ENCODE data around the gene SDHAF1.
A peak's percentile ranks its signal among the peaks of the same experiment; 100 is the strongest.

SDHAF1 gene

DNA sequence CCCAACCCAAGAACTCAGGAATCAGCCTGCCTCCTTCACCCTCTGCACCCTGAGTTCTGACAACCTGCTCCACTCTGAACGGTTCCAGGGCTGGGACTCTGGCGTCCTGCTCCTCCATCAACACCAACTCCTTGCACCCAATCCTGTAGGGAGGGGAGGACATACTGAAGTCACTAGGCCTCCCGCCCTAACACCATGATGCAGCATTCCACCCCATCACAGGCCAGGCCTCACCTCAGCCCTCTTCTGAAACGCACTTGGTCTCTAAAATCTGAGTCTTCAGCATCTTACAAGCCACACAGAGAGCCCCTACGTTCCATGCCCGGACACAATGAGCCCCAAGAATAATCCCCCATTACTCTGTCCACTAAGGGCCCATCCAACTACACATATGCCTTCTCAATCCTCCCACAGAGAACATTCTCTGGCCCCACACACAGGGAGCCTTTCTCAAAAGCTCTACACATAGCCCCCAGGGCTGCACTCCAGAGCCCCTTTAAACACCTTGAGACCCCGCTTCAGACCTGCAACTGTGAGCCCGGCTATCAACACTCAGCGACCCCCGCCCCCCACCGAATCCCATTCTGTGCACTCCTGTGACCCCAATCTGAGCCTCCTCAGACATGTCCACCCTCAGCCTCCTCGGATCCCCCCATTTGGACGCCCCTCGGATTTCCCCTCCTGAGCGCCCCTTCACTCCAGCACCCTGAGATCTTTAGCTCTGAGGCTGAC is 18.5 kb downstream of the SDHAF1 start:
- H3K4me3 ChIP-seq (ENCODE audit: low read length) = peak overlapping the region; percentile 91
- no peak for DNase-seq
- H3K9ac ChIP-seq (ENCODE audit: low read length) = peak overlapping the region; percentile 93
- H2BK120ac ChIP-seq (ENCODE audit: low read depth, low read length) = no peak overlapping the region
- H2AK5ac ChIP-seq (ENCODE audit: low read length) = peak overlapping the region; percentile 56
- H3K27ac ChIP-seq (ENCODE audit: low read depth, low read length) = no peak overlapping the region
- peak overlapping the region; percentile 41 for H3K18ac ChIP-seq (ENCODE audit: low read length)
- H2BK5ac ChIP-seq (ENCODE audit: low read length) = no peak overlapping the region
- no peak overlapping the region for H4K5ac ChIP-seq (ENCODE audit: low read length)
- H3K79me1 ChIP-seq (ENCODE audit: low read length) = peaks cover 11% of the 10 kb centered on the region
- peaks cover 3% of the 10 kb centered on the region for H3K4me1 ChIP-seq (ENCODE audit: control insufficient read depth, low read depth, low read length)
- WGBS (ENCODE audit: extremely low coverage, insufficient coverage, low lambda C conversion rate) = no CpG with 5 or more reads among the region's 15 CpGs
- H3K4ac ChIP-seq (ENCODE audit: low read depth, low read length) = peak overlapping the region; percentile 66
- no peaks in the 10 kb centered on the region for H3K27me3 ChIP-seq (ENCODE audit: insufficient read depth, low read length, poor library complexity)
- no peak overlapping the region for H2BK15ac ChIP-seq (replicated peaks; ENCODE audit: low read depth)
- H3K4me2 ChIP-seq (ENCODE audit: low read length) = peak overlapping the region; percentile 44
- H3K23ac ChIP-seq (ENCODE audit: low read length) = no peak overlapping the region
- H3K79me2 ChIP-seq (ENCODE audit: control insufficient read depth, insufficient read depth, low read length) = peaks cover 2% of the 10 kb centered on the region
- H4K8ac ChIP-seq (ENCODE audit: low read depth, low read length) = no peak overlapping the region
- peak overlapping the region; percentile 90 for H3K56ac ChIP-seq (ENCODE audit: low read length)
- no peaks in the 10 kb centered on the region for H3K36me3 ChIP-seq (ENCODE audit: control insufficient read depth, insufficient read depth, low read length)

DNA sequence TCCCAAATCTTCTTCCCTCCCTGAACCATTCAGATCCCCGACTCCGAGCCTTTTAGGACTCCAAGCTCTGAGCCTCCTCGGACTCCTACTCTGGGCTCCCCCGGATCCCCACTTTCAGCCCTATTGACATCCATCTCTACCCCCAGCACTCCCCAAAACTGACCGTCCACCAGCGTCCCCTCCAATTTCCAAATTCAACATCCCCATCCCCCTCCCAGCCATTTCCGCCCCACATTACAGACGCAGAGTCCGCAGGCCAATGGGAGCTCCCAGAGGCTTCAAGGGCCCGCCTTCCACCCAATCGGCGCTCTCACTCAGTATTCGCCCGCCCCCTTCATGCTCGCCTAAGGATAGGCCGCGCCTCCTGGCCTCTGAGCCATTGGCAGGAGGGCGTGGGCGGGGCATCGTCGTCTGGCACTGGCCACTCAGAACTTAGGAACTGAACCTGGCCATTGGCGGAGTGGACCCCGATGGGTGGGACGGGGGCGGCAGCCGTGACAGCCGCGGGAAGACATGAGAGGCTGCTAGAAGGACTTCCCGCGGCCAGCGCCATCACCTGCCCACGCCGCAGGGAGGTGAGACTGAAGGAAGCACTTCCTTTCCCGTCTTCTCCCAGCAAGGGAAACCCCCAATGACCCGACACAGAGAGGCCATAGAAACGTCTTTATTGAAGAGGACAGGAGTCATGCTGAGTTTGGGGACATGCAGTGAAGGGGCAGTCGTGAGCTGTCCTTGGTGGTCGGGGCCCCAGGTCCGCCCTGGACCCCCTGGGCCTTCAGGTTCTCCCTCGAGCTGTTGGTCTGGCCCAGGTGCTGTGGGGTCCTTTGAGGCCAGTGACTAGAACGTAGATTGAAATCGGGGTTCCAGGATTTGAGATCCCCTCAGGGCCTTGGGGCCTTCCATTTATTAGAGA is 19.3 kb downstream of the SDHAF1 start, which contains the start of gene ALKBH6:
Gene ALKBH6, minus strand, starts transcription at position 202 of the 913 bp plus-strand sequence. CDS start 816 bp downstream, outside the sequence.
- peak within 1 kb of the TSS; percentile 28 for H2BK5ac ChIP-seq (ENCODE audit: low read length)
- peak; percentile 99 for DNase-seq
- peak within 1 kb of the TSS; percentile 91 for H3K4me3 ChIP-seq (ENCODE audit: low read length)
- peaks cover 11% of the 10 kb centered on the region for H3K79me1 ChIP-seq (ENCODE audit: low read length)
- peaks cover 3% of the 10 kb centered on the region for H3K4me1 ChIP-seq (ENCODE audit: control insufficient read depth, low read depth, low read length)
- H4K8ac ChIP-seq (ENCODE audit: low read depth, low read length) = no peak within 1 kb of the TSS
- peak within 1 kb of the TSS; percentile 51 for H3K23ac ChIP-seq (ENCODE audit: low read length)
- H3K4me2 ChIP-seq (ENCODE audit: low read length) = peak within 1 kb of the TSS; percentile 89
- no peak within 1 kb of the TSS for H2BK120ac ChIP-seq (ENCODE audit: low read depth, low read length)
- H2AK5ac ChIP-seq (ENCODE audit: low read length) = peak within 1 kb of the TSS; percentile 56
- peaks cover 2% of the 10 kb centered on the region for H3K79me2 ChIP-seq (ENCODE audit: control insufficient read depth, insufficient read depth, low read length)
- H4K5ac ChIP-seq (ENCODE audit: low read length) = no peak within 1 kb of the TSS
- no peaks in the 10 kb centered on the region for H3K36me3 ChIP-seq (ENCODE audit: control insufficient read depth, insufficient read depth, low read length)
- no peak within 1 kb of the TSS for H3K27ac ChIP-seq (ENCODE audit: low read depth, low read length)
- H3K9ac ChIP-seq (ENCODE audit: low read length) = peak within 1 kb of the TSS; percentile 93
- H3K18ac ChIP-seq (ENCODE audit: low read length) = peak within 1 kb of the TSS; percentile 41
- peak within 1 kb of the TSS; percentile 90 for H3K56ac ChIP-seq (ENCODE audit: low read length)
- H3K4ac ChIP-seq (ENCODE audit: low read depth, low read length) = peak within 1 kb of the TSS; percentile 66
- H3K27me3 ChIP-seq (ENCODE audit: insufficient read depth, low read length, poor library complexity) = no peaks in the 10 kb centered on the region
- no peak within 1 kb of the TSS for H2BK15ac ChIP-seq (replicated peaks; ENCODE audit: low read depth)
- WGBS (ENCODE audit: extremely low coverage, insufficient coverage, low lambda C conversion rate) = no CpG with 5 or more reads among the region's 42 CpGs

DNA sequence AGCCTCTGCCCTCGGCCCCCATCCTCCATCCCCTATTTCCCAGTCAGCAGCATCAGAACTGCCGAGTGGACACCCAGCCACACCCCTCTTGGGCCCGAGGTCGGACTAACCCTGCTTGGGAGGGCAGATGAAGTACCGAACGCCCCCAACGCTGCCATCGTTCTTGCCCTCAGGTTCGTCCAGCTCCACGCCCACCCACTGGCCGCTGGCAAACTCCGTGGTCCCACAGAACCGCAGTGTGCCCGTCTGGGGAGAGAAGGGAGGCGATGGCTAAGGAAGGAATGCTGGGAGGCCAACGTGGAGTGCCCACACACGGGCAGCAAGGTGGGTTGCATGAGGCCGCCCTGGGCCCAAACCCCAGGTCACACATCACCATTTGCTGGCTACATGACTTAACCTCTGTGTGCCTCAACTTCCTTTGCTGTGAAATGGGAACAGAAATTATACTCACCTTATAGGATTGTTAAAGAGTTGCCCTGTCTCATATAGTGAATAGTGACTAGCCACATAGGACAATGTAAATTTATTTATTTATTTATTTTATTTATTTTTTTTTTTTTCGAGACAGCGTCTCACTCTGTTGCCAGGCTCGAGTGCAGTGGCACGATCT is 24.2 kb downstream of the SDHAF1 start:
- Histone ChIP-seq H2AK5ac (ENCODE audit: low read length) (no peak overlapping the region), H3K27ac (ENCODE audit: low read depth, low read length) (no peak overlapping the region), H3K79me1 (ENCODE audit: low read length) (peaks cover 2% of the 10 kb centered on the region), H3K4ac (ENCODE audit: low read depth, low read length) (no peak overlapping the region), H4K5ac (ENCODE audit: low read length) (no peak overlapping the region), H3K18ac (ENCODE audit: low read length) (no peak overlapping the region), H4K8ac (ENCODE audit: low read depth, low read length) (no peak overlapping the region), H3K4me1 (ENCODE audit: control insufficient read depth, low read depth, low read length) (no peaks in the 10 kb centered on the region), H3K27me3 (ENCODE audit: insufficient read depth, low read length, poor library complexity) (no peaks in the 10 kb centered on the region), H3K56ac (ENCODE audit: low read length) (no peak overlapping the region), H2BK5ac (ENCODE audit: low read length) (no peak overlapping the region), H3K4me3 (ENCODE audit: low read length) (no peak overlapping the region), H2BK15ac (replicated peaks; ENCODE audit: low read depth) (no peak overlapping the region), H3K36me3 (ENCODE audit: control insufficient read depth, insufficient read depth, low read length) (peaks cover 2% of the 10 kb centered on the region), H3K23ac (ENCODE audit: low read length) (no peak overlapping the region), H3K4me2 (ENCODE audit: low read length) (no peak overlapping the region), H2BK120ac (ENCODE audit: low read depth, low read length) (no peak overlapping the region), H3K79me2 (ENCODE audit: control insufficient read depth, insufficient read depth, low read length) (no peaks in the 10 kb centered on the region), H3K9ac (ENCODE audit: low read length) (no peak overlapping the region)
- DNase-seq = no peak
- no CpG with 5 or more reads among the region's 22 CpGs for WGBS (ENCODE audit: extremely low coverage, insufficient coverage, low lambda C conversion rate)

DNA sequence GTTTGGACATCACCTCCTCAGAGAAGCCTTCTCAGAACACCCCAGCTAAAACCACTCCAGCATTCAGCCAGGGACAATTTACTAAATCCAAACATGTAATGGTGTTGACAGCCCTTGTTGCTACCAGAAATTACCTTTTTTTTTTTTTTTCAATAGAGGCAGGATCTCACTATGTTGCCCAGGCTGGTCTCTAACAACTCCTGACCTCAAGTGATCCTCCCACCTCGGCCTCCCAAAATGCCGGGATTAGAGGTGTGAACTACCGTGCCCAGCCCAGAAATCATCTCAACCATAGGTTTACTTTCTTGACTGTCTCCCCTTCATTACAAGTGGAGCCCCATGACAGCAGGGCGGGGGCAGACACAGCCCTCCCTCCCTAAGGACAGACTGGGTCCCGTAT is 28.4 kb downstream of the SDHAF1 start:
- Histone ChIP-seq H3K36me3 (ENCODE audit: control insufficient read depth, insufficient read depth, low read length) (peaks cover 2% of the 10 kb centered on the region), H3K4me1 (ENCODE audit: control insufficient read depth, low read depth, low read length) (no peaks in the 10 kb centered on the region), H3K27me3 (ENCODE audit: insufficient read depth, low read length, poor library complexity) (no peaks in the 10 kb centered on the region), H2AK5ac (ENCODE audit: low read length) (no peak overlapping the region), H4K5ac (ENCODE audit: low read length) (no peak overlapping the region), H3K4me2 (ENCODE audit: low read length) (no peak overlapping the region), H2BK120ac (ENCODE audit: low read depth, low read length) (no peak overlapping the region), H3K56ac (ENCODE audit: low read length) (no peak overlapping the region), H4K8ac (ENCODE audit: low read depth, low read length) (no peak overlapping the region), H3K4ac (ENCODE audit: low read depth, low read length) (no peak overlapping the region), H3K79me2 (ENCODE audit: control insufficient read depth, insufficient read depth, low read length) (no peaks in the 10 kb centered on the region), H3K27ac (ENCODE audit: low read depth, low read length) (no peak overlapping the region), H3K18ac (ENCODE audit: low read length) (no peak overlapping the region), H3K79me1 (ENCODE audit: low read length) (no peaks in the 10 kb centered on the region), H3K23ac (ENCODE audit: low read length) (no peak overlapping the region), H2BK15ac (replicated peaks; ENCODE audit: low read depth) (no peak overlapping the region), H3K4me3 (ENCODE audit: low read length) (no peak overlapping the region), H3K9ac (ENCODE audit: low read length) (no peak overlapping the region), H2BK5ac (ENCODE audit: low read length) (no peak overlapping the region)
- WGBS (ENCODE audit: extremely low coverage, insufficient coverage, low lambda C conversion rate) = no CpG with 5 or more reads among the region's 5 CpGs
- no peak for DNase-seq

DNA sequence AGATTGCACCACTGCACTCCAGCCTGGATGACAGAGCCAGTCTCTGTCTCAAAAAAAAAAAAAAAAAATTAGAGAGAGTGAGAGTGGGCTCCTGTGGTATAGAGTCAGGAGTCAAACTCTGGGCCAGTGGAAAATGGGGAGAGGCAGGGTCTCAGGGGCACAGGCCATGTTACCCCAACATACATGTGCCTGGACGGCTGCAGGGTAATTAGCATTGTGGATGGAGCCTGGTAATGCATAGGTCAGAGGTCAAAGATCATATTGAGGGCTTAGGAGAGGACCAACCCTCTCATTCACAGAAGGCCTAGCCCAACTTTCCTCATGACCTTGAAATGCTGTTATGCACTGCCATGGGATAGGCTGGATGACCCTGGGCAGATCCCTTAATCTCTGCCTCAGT is 30.6 kb downstream of the SDHAF1 start:
- Histone ChIP-seq H2BK5ac (ENCODE audit: low read length) (no peak overlapping the region), H3K27me3 (ENCODE audit: insufficient read depth, low read length, poor library complexity) (no peaks in the 10 kb centered on the region), H3K4me3 (ENCODE audit: low read length) (no peak overlapping the region), H3K4me2 (ENCODE audit: low read length) (no peak overlapping the region), H2BK120ac (ENCODE audit: low read depth, low read length) (no peak overlapping the region), H3K9ac (ENCODE audit: low read length) (no peak overlapping the region), H3K27ac (ENCODE audit: low read depth, low read length) (no peak overlapping the region), H3K36me3 (ENCODE audit: control insufficient read depth, insufficient read depth, low read length) (peaks cover 2% of the 10 kb centered on the region), H3K79me1 (ENCODE audit: low read length) (no peaks in the 10 kb centered on the region), H3K79me2 (ENCODE audit: control insufficient read depth, insufficient read depth, low read length) (no peaks in the 10 kb centered on the region), H4K5ac (ENCODE audit: low read length) (no peak overlapping the region), H4K8ac (ENCODE audit: low read depth, low read length) (no peak overlapping the region), H3K4me1 (ENCODE audit: control insufficient read depth, low read depth, low read length) (no peaks in the 10 kb centered on the region), H2AK5ac (ENCODE audit: low read length) (no peak overlapping the region), H2BK15ac (replicated peaks; ENCODE audit: low read depth) (no peak overlapping the region), H3K56ac (ENCODE audit: low read length) (no peak overlapping the region), H3K18ac (ENCODE audit: low read length) (no peak overlapping the region), H3K4ac (ENCODE audit: low read depth, low read length) (no peak overlapping the region), H3K23ac (ENCODE audit: low read length) (no peak overlapping the region)
- DNase-seq = no peak
- WGBS (ENCODE audit: extremely low coverage, insufficient coverage, low lambda C conversion rate) = no CpG with 5 or more reads among the region's 1 CpG

Measured in mesendoderm (in vitro differentiated cells).